ENCODE measurements around the gene TTYH3. TPM values are rescaled to one million over a fixed set of nuclear protein-coding genes. Genes with fewer than 3 reads are reported as not detected.

The TTYH3 gene
- total RNA-seq, 1 experiment from 2014 or later: 178 TPM

DNA sequence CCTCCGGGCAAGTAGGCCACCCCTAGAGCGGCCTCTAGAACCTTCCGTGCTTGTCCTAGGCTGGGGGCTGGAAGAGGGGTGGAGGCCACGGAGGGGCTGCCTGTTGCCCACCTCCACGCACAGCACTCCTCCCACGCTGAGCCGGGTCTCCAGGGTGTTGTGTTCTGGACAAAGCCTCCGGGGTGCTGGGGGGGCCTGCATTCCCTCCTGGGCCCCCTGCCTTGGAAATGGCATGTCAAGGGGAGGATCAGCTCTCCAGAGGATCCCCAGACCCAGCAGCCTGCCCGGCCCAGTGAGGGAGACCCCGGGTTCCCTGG is 8.1 kb upstream of the TTYH3 start:
- ATAC-seq (no peak), DNase-seq (ENCODE audit: low spot score) (no peak)
- ChIA-PET POLR2A (no interaction called here), CTCF (interaction anchor here (1.0 to 4.6 kb wide), 5 partner anchors 12 to 155 kb away, joined by 3 to 27 read pairs (median 4); no protein-coding TSS in a partner anchor)
- H3K27me3 Mint-ChIP-seq (ENCODE audit: low read depth): peaks cover 1% of the 10 kb centered on the region; the same call in 1 of the 2 replicates
- no peak overlapping the region for H3K4me3 Mint-ChIP-seq
- no peaks in the 10 kb centered on the region for H3K36me3 Mint-ChIP-seq
- peaks cover 19% of the 10 kb centered on the region for H3K4me1 Mint-ChIP-seq
- H3K27ac Mint-ChIP-seq: no peak overlapping the region
- no peaks in the 10 kb centered on the region for H3K9me3 Mint-ChIP-seq
- TF ChIP-seq ZNF671 (CRISPR knock-in tag; IDR thresholded peaks at IDR 0.05): no peak
- TF ChIP-seq, protein P1, sequence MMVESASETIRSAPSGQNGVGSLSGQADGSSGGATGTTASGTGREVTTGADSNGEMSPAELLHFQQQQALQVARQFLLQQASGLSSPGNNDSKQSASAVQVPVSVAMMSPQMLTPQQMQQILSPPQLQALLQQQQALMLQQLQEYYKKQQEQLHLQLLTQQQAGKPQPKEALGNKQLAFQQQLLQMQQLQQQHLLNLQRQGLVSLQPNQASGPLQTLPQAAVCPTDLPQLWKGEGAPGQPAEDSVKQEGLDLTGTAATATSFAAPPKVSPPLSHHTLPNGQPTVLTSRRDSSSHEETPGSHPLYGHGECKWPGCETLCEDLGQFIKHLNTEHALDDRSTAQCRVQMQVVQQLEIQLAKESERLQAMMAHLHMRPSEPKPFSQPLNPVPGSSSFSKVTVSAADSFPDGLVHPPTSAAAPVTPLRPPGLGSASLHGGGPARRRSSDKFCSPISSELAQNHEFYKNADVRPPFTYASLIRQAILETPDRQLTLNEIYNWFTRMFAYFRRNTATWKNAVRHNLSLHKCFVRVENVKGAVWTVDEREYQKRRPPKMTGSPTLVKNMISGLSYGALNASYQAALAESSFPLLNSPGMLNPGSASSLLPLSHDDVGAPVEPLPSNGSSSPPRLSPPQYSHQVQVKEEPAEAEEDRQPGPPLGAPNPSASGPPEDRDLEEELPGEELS (CRISPR knock-in tag; IDR thresholded peaks at IDR 0.05): no peak
- TF ChIP-seq, protein P2, sequence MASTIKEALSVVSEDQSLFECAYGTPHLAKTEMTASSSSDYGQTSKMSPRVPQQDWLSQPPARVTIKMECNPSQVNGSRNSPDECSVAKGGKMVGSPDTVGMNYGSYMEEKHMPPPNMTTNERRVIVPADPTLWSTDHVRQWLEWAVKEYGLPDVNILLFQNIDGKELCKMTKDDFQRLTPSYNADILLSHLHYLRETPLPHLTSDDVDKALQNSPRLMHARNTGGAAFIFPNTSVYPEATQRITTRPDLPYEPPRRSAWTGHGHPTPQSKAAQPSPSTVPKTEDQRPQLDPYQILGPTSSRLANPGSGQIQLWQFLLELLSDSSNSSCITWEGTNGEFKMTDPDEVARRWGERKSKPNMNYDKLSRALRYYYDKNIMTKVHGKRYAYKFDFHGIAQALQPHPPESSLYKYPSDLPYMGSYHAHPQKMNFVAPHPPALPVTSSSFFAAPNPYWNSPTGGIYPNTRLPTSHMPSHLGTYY (CRISPR knock-in tag; IDR thresholded peaks at IDR 0.05): no peak
- TF ChIP-seq, protein P3, sequence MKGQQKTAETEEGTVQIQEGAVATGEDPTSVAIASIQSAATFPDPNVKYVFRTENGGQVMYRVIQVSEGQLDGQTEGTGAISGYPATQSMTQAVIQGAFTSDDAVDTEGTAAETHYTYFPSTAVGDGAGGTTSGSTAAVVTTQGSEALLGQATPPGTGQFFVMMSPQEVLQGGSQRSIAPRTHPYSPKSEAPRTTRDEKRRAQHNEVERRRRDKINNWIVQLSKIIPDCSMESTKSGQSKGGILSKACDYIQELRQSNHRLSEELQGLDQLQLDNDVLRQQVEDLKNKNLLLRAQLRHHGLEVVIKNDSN (CRISPR knock-in tag; IDR thresholded peaks at IDR 0.05): no peak
- no peak for TF ChIP-seq ZNF232 (CRISPR knock-in tag; IDR thresholded peaks at IDR 0.05)
- no peak for TF ChIP-seq SP1 (CRISPR knock-in tag; conservative IDR thresholded peaks at IDR 0.05)
- TF ChIP-seq TEAD1 (CRISPR knock-in tag; IDR thresholded peaks at IDR 0.05): no peak
- TF ChIP-seq, protein P4, sequence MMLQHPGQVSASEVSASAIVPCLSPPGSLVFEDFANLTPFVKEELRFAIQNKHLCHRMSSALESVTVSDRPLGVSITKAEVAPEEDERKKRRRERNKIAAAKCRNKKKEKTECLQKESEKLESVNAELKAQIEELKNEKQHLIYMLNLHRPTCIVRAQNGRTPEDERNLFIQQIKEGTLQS (CRISPR knock-in tag; conservative IDR thresholded peaks at IDR 0.05): no peak
- TF ChIP-seq, protein P5, sequence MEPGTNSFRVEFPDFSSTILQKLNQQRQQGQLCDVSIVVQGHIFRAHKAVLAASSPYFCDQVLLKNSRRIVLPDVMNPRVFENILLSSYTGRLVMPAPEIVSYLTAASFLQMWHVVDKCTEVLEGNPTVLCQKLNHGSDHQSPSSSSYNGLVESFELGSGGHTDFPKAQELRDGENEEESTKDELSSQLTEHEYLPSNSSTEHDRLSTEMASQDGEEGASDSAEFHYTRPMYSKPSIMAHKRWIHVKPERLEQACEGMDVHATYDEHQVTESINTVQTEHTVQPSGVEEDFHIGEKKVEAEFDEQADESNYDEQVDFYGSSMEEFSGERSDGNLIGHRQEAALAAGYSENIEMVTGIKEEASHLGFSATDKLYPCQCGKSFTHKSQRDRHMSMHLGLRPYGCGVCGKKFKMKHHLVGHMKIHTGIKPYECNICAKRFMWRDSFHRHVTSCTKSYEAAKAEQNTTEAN (CRISPR knock-in tag; IDR thresholded peaks at IDR 0.05): no peak
- TF ChIP-seq, protein P6, sequence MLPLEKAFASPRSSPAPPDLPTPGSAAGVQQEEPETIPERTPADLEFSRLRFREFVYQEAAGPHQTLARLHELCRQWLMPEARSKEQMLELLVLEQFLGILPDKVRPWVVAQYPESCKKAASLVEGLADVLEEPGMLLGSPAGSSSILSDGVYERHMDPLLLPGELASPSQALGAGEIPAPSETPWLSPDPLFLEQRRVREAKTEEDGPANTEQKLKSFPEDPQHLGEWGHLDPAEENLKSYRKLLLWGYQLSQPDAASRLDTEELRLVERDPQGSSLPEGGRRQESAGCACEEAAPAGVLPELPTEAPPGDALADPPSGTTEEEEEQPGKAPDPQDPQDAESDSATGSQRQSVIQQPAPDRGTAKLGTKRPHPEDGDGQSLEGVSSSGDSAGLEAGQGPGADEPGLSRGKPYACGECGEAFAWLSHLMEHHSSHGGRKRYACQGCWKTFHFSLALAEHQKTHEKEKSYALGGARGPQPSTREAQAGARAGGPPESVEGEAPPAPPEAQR (CRISPR knock-in tag; IDR thresholded peaks at IDR 0.05): no peak
- TF ChIP-seq NFYB (CRISPR knock-in tag; conservative IDR thresholded peaks at IDR 0.05; ENCODE audit: low read depth): no peak
- TF ChIP-seq, protein P7, sequence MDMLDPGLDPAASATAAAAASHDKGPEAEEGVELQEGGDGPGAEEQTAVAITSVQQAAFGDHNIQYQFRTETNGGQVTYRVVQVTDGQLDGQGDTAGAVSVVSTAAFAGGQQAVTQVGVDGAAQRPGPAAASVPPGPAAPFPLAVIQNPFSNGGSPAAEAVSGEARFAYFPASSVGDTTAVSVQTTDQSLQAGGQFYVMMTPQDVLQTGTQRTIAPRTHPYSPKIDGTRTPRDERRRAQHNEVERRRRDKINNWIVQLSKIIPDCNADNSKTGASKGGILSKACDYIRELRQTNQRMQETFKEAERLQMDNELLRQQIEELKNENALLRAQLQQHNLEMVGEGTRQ (CRISPR knock-in tag; IDR thresholded peaks at IDR 0.05): no peak
- no peak for TF ChIP-seq IRF2 (CRISPR knock-in tag; IDR thresholded peaks at IDR 0.05; ENCODE audit: borderline replicate concordance, low read depth)
- TF ChIP-seq ETV6 (CRISPR knock-in tag; IDR thresholded peaks at IDR 0.05): no peak
- no peak for TF ChIP-seq KAT7 (CRISPR knock-in tag; IDR thresholded peaks at IDR 0.05; ENCODE audit: borderline replicate concordance)
- TF ChIP-seq, protein P8, sequence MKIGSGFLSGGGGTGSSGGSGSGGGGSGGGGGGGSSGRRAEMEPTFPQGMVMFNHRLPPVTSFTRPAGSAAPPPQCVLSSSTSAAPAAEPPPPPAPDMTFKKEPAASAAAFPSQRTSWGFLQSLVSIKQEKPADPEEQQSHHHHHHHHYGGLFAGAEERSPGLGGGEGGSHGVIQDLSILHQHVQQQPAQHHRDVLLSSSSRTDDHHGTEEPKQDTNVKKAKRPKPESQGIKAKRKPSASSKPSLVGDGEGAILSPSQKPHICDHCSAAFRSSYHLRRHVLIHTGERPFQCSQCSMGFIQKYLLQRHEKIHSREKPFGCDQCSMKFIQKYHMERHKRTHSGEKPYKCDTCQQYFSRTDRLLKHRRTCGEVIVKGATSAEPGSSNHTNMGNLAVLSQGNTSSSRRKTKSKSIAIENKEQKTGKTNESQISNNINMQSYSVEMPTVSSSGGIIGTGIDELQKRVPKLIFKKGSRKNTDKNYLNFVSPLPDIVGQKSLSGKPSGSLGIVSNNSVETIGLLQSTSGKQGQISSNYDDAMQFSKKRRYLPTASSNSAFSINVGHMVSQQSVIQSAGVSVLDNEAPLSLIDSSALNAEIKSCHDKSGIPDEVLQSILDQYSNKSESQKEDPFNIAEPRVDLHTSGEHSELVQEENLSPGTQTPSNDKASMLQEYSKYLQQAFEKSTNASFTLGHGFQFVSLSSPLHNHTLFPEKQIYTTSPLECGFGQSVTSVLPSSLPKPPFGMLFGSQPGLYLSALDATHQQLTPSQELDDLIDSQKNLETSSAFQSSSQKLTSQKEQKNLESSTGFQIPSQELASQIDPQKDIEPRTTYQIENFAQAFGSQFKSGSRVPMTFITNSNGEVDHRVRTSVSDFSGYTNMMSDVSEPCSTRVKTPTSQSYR (CRISPR knock-in tag; IDR thresholded peaks at IDR 0.05): no peak
- TF ChIP-seq, protein P9, sequence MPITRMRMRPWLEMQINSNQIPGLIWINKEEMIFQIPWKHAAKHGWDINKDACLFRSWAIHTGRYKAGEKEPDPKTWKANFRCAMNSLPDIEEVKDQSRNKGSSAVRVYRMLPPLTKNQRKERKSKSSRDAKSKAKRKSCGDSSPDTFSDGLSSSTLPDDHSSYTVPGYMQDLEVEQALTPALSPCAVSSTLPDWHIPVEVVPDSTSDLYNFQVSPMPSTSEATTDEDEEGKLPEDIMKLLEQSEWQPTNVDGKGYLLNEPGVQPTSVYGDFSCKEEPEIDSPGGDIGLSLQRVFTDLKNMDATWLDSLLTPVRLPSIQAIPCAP (CRISPR knock-in tag; IDR thresholded peaks at IDR 0.05): no peak
- no peak for TF ChIP-seq MXD4 (CRISPR knock-in tag; IDR thresholded peaks at IDR 0.05; ENCODE audit: borderline replicate concordance)
- TF ChIP-seq HMGA2 (CRISPR knock-in tag; IDR thresholded peaks at IDR 0.05): no peak
- no peak for TF ChIP-seq JUN (CRISPR knock-in tag; IDR thresholded peaks at IDR 0.05)
